DND-41 (cell line): ENCODE measurements around the gene THSD7A.

Experiments used
- CTCF ChIP-seq: IDR thresholded peaks from 2 replicates; pipeline ENCODE4 v1.5.1; 2012; ENCODE audit warnings: borderline replicate concordance, low read length, moderate library complexity, mild to moderate bottlenecking; ENCODE audit not compliant: poor library complexity, severe bottlenecking; ENCODE audit errors: extremely low read depth
- EZH2 ChIP-seq: IDR thresholded peaks from 3 replicates; pipeline ENCODE4 v1.6.1; 2012; ENCODE audit warnings: borderline replicate concordance, low read depth, mild to moderate bottlenecking, moderate library complexity, low read length, inconsistent platforms; ENCODE audit not compliant: severe bottlenecking

DNA sequence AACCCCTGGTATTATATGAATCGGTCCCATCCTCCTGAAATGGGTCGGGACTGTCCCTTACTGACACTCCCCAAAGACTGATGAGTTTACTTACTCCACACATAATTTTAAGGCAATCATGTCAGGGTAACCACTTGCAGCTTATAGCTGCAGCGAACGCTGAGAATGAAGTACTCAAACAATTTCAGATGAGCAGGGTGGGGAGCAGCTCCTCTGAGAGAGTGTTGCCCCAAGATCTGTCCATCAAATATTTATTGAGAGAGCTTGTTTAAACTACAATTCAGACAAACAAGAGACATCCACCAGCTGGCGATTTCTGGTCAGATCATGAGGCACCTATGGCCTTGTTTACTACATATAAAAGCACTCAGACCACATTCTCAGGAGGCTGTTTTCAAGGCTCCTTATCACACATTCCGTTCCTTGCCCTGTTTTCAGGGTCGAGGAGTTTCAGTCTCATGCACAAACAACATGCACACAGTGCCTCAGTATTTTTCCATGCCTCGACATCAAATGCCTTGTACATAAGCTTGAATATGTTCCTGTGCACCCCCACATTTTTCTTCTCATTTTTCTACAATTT lies 80.1 kb downstream of the THSD7A start:
- TF ChIP-seq CTCF, result no peak
- no peak for TF ChIP-seq EZH2
